Neural cell (in vitro differentiated cells): ENCODE data around the gene MIER1.

Experiments used
- CTCF ChIP-seq: fragments of 450-650 bp; IDR thresholded peaks from 2 replicates; pipeline ENCODE4 v1.5.1; 2014; ENCODE audit warnings: antibody characterized with exemption, mild to moderate bottlenecking, moderate library complexity; ENCODE audit not compliant: poor library complexity, severe bottlenecking
- EP300 ChIP-seq: fragments of 450-650 bp; conservative IDR thresholded peaks from 2 replicates; pipeline ENCODE4 v1.6.1; 2014; ENCODE audit warnings: antibody characterized with exemption, mild to moderate bottlenecking, moderate library complexity; ENCODE audit not compliant: poor library complexity, severe bottlenecking
- RAD21 ChIP-seq: fragments of 450-650 bp; conservative IDR thresholded peaks from 2 replicates; pipeline ENCODE4 v1.6.1; 2014; ENCODE audit warnings: antibody characterized with exemption, mild to moderate bottlenecking, moderate library complexity
- REST ChIP-seq: IDR thresholded peaks from 2 replicates; pipeline ENCODE4 v1.6.1; 2012; ENCODE audit warnings: borderline replicate concordance

GRCh38 chr1:66945316-66945715, 20.5 kb downstream of the MIER1 start:
- no peak for TF ChIP-seq RAD21
- no peak for TF ChIP-seq EP300
- TF ChIP-seq CTCF: no peak
- TF ChIP-seq REST: no peak
